HG03175 (cell line): ENCODE data around the gene UBE2E2.

Experiments
- ATAC-seq: cut with Tn5 transposase; IDR thresholded peaks from one replicate; pipeline ENCODE4 v1.9.1; 2021; ENCODE audit warnings: mild to moderate bottlenecking, moderate library complexity; ENCODE audit not compliant: unreplicated experiment

UBE2E2 gene

GRCh38 chr3:23192816-23193215 lies 10.3 kb upstream of the UBE2E2 start:
- ATAC-seq, result no peak

- no peak for ATAC-seq
Observed at GRCh38 chr3:23193831-23194230, 9.3 kb upstream of the UBE2E2 start.

- ATAC-seq, result no peak
Observed at GRCh38 chr3:23198801-23199200, 4.3 kb upstream of the UBE2E2 start.

GRCh38 chr3:23199649-23200048 lies 3.5 kb upstream of the UBE2E2 start:
- no peak for ATAC-seq

- no peak for ATAC-seq
Observed at GRCh38 chr3:23201154-23201838, 1.8 kb upstream of the UBE2E2 start.

GRCh38 chr3:23202203-23202920 lies 765 bp upstream of the UBE2E2 start:
- peak; percentile 18 for ATAC-seq

GRCh38 chr3:23203708-23204330 lies 692 bp downstream of the UBE2E2 start:
- ATAC-seq, result peak; percentile 24

- ATAC-seq, result no peak
Observed at GRCh38 chr3:23206366-23206765, 3.2 kb downstream of the UBE2E2 start.

GRCh38 chr3:23209103-23209502 lies 6.0 kb downstream of the UBE2E2 start:
- ATAC-seq, result no peak

GRCh38 chr3:23209747-23210487 lies 6.8 kb downstream of the UBE2E2 start:
- ATAC-seq, result no peak

GRCh38 chr3:23213813-23214212 lies 10.7 kb downstream of the UBE2E2 start:
- no peak for ATAC-seq

- ATAC-seq, result no peak
Observed at GRCh38 chr3:23217872-23218554, 14.9 kb downstream of the UBE2E2 start.

- ATAC-seq, result peak; percentile 58
Observed at GRCh38 chr3:23219117-23219516, 16.0 kb downstream of the UBE2E2 start.

GRCh38 chr3:23219552-23219951 lies 16.4 kb downstream of the UBE2E2 start:
- peak; percentile 44 for ATAC-seq

- ATAC-seq, result peak; percentile 30
Observed at GRCh38 chr3:23221136-23221535, 18.0 kb downstream of the UBE2E2 start.

GRCh38 chr3:23232016-23232415 lies 28.9 kb downstream of the UBE2E2 start:
- no peak for ATAC-seq

GRCh38 chr3:23232854-23233253 lies 29.7 kb downstream of the UBE2E2 start:
- ATAC-seq, result no peak

- no peak for ATAC-seq
Observed at GRCh38 chr3:23235264-23235663, 32.1 kb downstream of the UBE2E2 start.

- ATAC-seq, result no peak
Observed at GRCh38 chr3:23236890-23237289, 33.8 kb downstream of the UBE2E2 start.

- no peak for ATAC-seq
Observed at GRCh38 chr3:23238156-23238555, 35.0 kb downstream of the UBE2E2 start.

- no peak for ATAC-seq
Observed at GRCh38 chr3:23238578-23238977, 35.5 kb downstream of the UBE2E2 start.
